GM21529 (cell line): ENCODE results near the gene AKT1S1.
"Not testable (repeated sequence)": the region's sequence is repeated elsewhere in the genome, so short reads cannot be mapped to it uniquely, and the experiment has no call there.

Source experiments
- ATAC-seq: cut with Tn5 transposase; IDR thresholded peaks from one replicate; pipeline ENCODE4 v1.9.1; 2021; ENCODE audit not compliant: unreplicated experiment

AKT1S1 gene

DNA sequence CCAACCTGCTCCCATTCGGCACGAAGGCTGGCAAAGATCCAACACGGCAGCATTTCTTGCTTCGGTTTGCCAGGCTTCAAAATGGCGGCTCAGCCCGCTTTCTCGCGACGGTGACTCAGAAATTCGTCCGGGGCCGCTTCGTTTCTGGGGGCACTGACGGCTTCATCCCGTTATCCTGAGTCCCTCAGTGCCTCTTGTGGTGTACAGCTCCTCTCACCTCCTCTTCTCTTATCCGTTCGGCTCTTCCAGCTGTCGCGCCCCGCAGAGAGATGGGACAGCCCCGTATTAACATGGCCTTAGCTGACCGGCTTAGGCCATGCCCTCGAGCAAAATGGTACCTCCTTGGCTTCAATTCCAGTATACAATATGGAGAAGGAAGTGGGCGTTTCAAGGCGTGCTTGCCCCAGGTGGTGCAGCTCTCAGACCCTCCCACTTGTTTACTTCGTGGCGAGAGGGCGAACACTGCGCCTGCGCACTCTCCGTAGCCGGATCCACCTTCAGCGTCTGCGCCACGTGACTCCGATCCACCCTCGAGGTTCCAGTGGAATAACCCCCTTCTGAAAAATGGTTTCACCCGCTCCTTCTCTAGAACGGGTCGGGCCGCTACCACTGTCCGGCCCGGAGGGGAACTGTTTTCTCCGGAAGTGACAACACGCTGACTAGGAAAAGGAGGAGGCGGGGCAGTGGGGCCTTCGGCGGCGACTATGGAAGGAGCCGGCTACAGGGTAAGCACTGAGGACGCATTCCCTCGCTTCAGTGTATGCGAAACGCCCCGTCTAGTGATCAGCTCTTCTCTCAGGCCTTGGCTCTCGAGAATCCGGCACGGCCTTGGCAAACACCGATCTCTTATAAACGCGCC is at the start of gene AKT1S1, which contains the start of gene TBC1D17:
AKT1S1 (minus strand) TSS at position 336 of the 859 bp plus-strand sequence. CDS start 4,060 bp downstream, outside the sequence.
TBC1D17 (plus strand) TSS at position 683 of the 859 bp plus-strand sequence; CDS start at position 705, 22 bp downstream.
- ATAC-seq = peak; percentile 59

DNA sequence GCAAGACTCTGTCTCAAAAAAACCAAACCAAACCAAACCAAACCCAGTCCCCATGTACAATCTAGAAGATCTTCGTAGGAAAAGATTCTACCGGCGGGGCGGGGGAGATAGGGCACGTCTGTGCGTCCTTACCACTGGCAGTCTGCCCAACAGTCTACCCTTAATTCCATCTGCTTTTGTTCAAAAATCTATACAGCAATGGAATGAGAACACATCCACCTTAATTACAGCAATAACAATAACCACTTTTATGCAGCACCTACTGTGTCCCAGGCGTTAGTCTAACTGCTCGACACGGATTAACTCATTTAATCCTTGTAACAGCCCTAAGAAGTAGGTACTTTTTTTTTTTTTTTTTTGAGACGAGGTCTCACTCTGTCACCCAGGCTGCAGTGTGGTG is 49.4 kb upstream of the AKT1S1 start:
- ATAC-seq = no peak

DNA sequence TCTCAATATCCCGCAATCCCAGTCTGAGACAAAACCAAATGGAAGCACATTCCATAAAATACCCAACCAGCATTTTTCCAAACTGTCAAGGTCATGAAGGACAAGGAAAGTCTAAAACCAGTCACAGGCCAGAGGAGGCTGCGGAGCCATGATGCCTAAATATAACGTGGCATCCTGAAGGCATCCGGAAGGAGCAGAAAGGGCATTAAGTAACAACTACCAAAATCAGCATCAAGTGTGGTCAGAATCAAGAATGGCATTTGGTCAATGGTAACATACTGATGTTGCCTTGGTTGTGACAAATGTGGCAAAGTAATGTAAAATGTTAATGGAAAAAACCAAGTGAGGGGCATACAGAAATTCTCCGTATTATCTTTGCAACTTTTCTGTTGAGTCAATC is 48.3 kb upstream of the AKT1S1 start:
- ATAC-seq = no peak

DNA sequence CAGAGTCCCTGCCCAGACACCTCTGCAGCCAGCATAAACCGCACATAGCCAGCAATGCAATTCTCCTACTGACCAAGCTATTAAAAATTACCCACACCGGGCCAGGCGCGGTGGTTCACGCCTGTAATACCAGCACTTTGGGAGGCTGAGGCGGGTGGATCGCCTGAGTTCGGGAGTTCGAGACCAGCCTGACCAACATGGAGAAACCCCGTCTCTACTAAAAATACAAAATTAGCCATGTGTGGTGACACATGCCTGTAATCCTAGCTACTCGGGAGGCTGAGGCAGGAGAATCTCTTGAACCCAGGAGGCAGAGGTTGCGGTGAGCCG is 47.7 kb upstream of the AKT1S1 start:
- ATAC-seq = not testable (repeated sequence)

DNA sequence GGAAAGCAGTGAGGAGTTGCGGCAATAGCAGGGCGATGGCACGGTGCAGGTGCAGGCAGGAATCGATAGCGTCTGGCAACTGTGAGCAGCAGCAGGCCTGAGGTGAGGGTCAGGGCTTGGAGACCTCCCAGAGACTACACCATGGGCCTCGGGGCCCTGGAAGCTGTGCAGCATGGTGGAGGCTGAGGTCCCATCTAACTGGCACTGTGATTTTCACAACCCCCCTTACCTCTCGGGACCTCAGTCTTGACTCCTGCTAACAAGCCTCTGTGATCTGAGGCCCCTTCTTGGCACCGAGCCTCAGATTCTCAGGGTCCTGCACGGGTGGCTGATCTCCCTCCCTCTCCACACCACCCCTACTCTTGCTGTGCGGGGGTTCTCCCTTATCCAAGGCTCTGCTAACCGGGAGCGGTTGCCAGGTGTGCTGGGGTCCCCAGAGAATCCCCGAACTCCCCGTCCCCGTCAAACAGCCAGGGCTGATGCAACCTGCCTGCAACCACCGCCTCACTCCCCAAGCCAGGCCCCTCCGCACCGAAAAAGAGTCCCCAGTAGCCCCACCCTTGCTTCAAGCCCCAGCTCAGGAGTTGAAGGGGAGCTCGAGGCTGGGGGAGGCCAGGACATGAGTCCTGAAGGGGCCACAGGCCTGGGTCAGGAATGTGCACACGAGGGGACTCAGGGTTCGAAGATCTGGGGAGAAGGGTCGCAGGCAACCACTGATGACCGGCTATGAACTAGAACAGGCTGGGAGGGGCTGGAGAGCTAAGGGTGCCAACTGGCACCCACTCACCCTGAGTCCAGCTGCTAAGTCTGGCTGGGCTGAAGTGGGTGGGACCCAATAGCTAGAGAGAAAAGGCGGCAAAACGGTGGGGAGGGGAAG is 47.1 kb upstream of the AKT1S1 start:
- no peak for ATAC-seq

DNA sequence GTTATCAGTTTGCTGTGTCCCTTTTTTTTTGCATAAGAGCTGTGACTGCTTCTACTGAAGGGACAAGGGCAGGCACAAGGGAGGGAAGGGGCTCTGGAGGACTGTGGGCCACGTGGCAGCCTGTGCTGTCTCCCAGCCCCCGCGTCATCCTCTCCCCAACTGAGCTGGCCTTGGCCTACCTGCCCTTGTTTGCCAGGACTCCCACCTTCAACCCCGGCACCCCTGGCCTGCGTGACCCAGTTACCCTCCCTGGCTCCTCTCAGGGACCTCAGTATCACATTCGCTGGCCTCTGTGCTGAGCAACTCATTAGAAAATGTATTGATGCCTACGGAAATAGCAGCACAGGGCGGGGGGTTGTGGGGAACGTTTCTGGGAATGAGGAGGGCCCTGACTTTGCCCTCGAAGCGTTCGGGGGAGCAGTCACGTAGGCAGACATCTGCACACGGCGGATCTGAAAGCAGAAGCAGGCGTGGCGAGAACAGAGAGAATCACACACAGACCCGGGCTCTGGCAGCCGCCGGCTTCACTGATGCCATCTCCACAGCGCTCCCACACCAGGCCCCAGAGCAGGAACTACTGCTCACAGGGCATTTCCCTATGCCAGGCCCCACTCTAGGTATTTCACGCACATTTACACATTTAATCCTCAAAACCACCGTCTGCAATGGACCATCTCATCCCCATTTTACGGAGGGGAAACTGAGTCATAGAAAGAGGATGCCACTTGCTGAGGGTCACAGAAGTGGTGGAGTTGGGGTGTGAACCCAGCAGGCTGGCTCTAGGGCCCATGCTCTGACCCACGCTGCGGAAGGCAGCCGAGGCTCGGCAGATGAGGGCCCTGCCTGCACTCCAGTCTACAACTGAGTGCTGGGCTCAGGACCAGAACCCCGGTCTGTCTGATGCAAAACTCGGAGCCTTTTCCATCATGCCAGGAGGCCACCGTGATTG is 46.2 kb upstream of the AKT1S1 start:
- ATAC-seq = no peak

DNA sequence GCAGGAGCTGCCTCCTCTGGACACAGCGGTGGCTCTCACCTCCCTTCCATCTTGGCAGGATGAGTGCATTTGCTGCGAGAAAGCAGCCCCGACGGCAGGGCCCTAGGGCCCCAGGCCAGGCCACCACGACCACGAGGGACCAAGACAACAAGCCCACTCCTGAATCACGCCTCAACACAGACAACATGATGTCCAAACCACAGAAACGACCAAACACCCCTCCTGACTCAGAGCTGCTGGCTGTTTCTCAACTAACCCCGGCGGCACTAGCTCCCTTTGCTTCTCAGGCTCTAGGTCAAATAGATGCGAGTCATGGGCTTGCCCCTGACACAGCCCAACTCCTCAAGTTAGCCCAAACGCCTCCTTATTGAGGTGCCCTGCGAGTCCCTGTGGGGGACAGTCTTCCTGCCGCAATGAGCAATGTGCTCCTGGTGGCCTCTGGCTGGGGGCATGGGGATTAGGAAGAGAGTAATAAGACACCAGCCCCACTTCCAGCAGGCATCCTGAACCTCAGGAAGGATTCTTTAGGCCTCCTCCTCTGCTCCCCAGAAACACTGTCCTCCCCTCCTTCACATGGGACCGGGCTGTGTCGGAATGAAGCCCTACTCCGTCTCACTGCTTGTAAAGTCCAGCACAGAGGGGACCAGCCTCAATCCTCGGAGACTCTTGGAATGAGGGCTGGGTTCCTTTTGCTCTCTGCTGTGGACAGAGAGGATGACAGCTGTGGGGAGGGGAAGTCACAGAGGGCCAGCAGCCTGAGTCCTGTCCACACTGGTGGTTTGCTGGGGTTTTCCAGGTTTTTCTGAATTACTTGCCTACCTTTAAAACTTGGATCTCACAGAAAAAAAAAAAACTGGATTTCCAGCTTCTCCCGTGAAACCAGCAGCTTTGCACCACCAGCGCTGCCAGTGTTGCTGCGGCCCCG is 45.0 kb upstream of the AKT1S1 start:
- ATAC-seq = no peak

DNA sequence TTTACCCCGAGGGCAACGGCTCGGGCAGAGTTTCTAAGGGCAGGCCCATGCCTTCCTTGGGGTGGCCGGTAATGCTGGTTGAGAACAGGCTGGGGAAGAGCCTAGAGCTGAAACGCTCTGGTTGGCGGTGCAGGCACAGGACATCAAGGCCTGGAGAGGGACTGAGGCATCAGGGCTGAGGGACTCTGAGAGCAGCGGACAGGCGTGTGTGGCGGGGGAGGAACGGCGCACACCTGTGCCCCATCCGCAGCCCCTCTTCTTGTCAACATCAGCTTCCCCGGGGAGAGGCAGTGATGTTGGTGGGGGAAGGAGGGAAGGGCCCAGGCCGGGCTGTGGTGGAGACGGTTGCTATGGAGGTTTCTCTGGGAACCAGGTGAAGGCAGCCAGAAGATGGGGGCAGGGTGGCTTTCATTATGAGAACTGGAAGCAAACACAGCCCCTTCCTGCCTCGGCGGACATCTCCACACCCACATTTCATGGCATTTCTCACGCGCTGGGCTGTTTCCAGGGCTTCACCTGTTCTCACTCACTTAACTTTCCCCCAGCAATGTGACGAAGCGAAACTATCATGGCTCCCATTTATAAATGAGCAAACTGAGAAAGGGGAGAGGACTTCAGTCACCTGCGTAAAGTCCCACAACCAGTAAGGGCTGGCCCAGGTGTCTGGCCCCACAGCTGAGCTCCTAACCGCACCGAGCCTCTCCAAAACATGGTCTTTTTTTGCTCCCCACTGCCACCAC is 43.6 kb upstream of the AKT1S1 start:
- no peak for ATAC-seq

DNA sequence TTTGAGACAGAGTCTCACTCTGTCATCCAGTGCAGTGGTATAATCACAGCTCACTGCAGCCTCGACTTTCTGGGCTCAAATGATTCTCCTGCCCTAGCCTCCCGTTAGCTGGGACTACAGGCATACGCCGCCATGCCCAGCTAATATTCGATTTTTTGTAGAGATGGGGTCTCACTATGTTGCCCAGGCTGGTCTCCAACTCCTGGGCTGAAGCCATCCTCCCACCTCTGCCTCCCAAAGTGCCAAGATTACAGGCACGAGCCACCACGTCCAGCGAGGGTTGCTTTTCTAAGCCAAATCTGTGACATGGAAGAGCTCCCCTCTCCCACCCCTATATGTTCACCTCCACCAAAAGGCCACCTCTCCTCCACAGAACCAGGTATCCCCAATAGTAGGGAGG is 40.9 kb upstream of the AKT1S1 start:
- no peak for ATAC-seq

DNA sequence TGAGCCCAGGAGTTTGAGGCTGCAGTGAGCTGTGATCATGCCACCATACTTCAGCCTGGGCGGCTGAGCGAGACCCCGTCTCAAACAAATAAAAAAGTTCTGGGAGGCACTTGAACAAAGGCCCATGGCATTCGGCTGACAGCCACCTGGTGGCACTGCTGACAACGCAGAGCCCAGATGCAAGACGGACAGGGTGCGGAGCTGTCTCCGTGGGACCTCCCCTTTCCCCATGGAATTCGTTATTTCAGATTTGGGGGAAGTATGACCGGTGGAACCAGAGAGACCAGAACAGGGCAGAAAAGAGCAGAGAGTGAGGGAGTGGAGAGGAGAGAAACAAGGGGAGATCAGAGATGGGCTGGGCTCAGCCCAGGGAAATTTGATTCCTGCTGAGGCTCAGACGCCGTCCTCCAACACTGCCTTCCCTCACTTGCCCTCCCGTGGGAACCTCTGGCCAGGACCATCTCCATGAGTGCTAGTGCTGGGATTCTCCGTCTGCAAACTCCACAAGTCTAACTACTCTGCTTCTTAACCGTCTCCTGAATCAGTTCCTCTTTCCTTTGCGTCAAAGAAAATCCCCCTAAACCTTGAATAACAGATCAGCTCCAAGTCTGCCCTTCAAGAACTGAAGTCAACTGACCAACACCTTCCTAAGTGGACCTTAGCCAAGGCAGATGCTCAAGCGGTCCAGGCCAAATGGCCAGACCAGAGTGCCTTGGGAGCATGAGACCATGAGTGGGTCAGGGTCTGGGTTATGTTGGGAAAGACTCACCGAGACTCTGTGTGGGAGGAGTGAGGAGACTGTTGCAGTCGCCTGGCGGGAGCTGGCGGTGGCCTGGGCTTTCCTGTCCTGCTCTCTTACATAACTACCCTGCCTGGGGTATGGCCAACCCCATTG is 39.9 kb upstream of the AKT1S1 start:
- ATAC-seq = no peak

DNA sequence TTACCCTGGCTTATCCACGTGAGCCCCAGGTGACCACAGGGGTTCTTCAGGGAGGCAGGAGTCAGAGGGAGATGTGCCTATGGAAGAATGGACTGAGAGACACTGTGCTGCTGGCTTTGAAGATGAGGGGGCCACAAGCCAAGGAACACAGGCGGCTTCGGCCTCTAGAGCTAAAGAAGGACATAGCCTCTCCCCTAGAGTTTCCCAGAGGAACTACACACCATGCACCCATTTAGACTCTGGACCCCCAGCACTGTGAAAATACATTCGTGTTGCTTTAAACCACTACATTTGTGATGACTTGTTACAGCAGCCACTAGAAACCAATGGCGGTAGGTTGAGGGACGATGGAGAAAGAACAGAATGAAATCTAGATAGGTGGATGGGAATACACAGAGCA is 38.1 kb upstream of the AKT1S1 start:
- no peak for ATAC-seq

DNA sequence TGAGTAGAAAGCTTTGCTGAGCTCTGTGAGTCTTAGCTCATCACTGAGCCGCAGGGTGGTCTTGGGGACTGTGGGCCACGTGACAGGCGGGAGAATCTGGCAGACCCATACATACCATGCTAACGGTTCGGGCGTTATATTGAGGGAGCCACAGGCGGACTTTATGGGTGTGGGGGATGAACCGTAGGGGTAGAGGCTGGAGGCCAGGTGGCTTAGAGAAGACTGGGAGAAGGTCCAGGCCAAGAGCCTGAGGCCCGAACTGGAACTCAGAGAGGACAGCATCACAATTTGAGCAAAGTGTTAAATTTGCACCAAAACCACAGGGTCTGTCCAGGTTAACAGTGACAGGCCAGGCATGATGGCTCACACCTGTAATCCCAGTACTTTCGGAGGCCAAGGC is 36.6 kb upstream of the AKT1S1 start:
- ATAC-seq = no peak

DNA sequence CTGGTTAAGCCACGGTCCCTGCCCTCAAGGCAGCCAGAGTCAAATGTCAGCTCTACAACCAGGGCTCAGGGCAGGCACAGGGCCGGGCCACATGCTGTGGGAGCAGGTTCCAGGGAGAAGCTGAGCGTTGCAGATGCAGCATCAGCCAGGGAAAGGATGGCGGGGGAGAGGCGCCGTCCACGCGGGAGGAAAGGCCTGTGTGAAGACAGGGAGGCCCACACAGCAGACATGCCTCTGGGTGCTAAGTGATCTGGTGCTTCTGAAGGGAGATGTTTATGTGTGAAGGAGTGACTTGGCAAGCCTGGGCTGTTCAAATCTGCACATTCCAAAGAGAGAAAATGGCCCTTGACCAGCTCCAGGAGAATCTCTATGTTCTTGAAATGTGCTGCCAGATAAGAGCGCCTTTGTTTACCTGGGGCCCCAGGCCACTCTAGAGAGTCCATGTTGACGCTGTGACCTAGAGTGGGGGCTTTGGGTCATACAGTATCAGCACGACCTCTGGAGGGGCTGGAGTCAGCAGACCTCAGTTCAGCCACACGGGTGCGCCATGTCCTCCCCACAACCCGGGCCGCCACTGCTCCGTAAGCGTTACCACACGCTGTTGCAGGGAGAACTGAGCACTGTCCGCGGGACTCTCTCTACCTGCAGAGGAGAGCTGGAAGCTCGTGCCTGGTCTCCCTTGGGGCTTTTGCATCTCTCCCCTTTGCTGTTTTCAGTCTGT is 36.0 kb upstream of the AKT1S1 start:
- ATAC-seq = no peak

DNA sequence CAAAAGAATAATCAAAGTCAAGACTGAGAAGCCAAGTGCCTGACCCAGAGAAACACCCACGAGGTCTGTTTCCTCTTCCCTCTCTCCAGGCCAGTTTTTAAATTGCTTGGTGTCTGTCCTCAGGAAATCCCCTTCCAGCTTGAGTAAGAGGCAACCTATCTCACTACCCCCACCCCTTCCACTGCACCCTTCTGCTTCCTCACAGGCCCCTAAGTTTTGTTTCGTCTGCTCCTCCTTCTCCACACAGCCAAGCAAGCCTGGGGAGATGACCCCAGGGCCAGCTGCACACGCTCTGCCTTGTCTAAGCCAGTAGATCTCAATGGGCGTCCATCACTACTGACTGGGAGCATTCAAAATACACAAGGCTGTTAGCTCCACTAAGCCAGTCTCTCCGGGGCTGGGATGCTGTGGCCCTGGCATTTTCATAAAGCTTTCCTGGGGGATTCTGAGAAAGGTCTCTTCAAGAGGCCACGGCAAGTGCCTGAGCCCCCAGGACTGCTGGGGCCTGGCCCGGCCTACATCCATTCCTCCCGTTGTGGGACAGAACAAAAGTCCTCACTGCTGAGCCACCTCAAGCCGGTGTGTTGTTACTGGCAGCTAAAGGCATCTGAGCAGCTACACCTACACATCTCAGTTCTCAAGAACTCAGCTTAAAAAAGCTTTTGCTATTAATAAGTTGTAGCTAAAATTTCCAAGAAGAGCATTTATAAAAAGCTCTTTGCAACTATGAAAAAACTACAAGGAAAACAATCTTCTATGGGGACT is 34.4 kb upstream of the AKT1S1 start:
- ATAC-seq = peak; percentile 39

DNA sequence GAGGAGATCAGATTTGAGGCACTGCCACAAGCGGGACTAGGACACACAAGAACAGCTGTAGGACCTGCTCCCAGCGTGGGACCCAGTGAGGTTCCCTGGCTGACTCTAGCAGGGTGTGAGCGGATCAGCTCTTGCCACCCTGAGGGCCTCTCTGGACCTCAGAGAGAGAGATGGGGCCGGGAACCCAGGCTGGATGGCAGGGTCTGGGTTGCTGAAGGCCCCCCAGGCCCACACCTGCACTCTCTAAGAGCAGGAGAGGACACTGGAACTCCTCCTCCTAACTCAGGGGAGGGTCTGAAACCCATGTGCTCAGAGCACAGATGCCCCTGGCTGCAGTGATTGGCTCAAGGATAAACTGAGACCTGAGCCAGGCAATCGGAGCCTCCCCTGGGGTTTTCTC is 33.0 kb upstream of the AKT1S1 start:
- ATAC-seq = no peak

DNA sequence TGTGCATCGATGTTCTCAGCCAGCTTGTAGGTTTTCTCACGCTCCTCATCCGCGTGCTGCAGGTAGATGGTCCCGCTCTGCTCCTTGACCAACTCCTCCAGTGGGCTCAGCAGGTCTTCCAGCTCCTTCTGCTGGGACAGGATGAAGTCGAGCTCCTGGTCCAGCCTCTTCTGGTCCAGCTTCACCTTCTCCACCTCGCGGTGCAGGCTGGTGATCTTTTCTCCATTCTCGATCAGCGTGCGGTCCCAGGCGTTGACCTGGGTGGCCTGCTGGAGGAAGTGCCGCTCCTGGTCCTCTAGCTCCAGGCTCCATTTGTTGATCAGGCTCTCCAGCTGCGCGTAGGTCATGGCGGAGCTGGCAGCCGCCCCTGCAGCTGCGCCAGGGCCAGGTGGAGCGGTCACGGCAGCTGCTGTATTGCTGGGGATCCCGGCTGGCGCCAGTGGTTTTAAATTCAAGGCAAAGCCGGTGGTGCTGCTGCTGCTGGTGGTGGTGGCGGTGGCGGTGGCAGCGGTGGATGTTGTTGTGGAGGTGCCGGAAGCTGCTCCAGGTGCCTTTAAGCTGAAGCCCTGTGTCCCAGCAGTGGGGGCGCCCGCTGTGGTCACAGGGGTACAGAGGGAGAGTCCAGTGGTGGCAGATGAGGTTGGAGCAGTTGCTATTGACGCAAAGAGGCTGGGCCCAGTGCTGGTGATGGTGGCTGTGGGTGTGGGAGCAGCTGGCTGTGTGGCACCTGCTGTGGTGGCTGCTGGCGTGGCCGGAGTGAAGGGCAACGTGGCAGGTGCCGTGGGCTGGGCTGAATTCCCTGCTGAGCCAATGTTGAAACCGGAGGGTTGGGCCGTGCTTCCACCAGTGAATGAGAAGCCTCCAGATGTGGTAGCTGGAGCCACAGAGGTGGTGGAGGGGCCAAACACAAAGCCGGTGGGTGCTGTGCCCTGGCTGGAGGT is 31.6 kb upstream of the AKT1S1 start:
- no peak for ATAC-seq
